Measurements from ENCODE around the gene TMEM252.

GRCh38 chr9:68493541-68493940 lies 47.1 kb downstream of the TMEM252 start:
- TF ChIP-seq CTCF (IDR thresholded peaks at IDR 0.05) (no peak), RAD21 (conservative IDR thresholded peaks at IDR 0.05 in 1 of 2, IDR thresholded peaks at IDR 0.05 in 1 of 2) (no peak), MAZ (IDR thresholded peaks at IDR 0.05; ENCODE audit: borderline replicate concordance, low read depth, low read length) (no peak), SREBF2 (IDR thresholded peaks at IDR 0.05) (no peak), KDM1A (IDR thresholded peaks at IDR 0.05; ENCODE audit: low read depth) (no peak), RFX5 (IDR thresholded peaks at IDR 0.05) (no peak)
